HEK293 (cell line): ENCODE data around the gene KCP.

ENCODE experiments used
- CTCF ChIA-PET: fragments of 350-600 bp; formaldehyde crosslinking; extraction: SDS; loops from one replicate; lab custom pipeline; 2021; ENCODE audit warnings: antibody characterized with exemption; lab: Yijun Ruan, JAX
- POLR2A ChIA-PET: fragments of 300-600 bp; formaldehyde crosslinking; extraction: SDS; loops from one replicate; lab custom pipeline; 2020; ENCODE audit warnings: antibody characterized with exemption, inconsistent platforms; lab: Yijun Ruan, JAX
- H3K27ac ChIP-seq: fragments of 200-500 bp; sonication (Bioruptor generic); 2 replicates; pipeline ENCODE4 v1.5.1; 2014; ENCODE audit warnings: low read depth, low read length, control low read depth, inconsistent platforms; ENCODE audit errors: extremely low read depth
- H3K36me3 ChIP-seq, 2 experiments: fragments of 200-500 bp in 1 of 2; sonication (Bioruptor generic) in 1 of 2; 1 replicate in 1 of 2; 2 replicates in 1 of 2; pipeline ENCODE4 v1.5.1; 2014 to 2017; ENCODE audit warnings: inconsistent platforms in 2 of 2, low read length in 2 of 2; ENCODE audit not compliant: control insufficient read depth in 2 of 2, insufficient read depth in 1 of 2
- H3K4me1 ChIP-seq: fragments of 200-500 bp; sonication (Bioruptor generic); 2 replicates; pipeline ENCODE4 v1.5.1; 2014; ENCODE audit warnings: mild to moderate bottlenecking, low read length, inconsistent platforms; ENCODE audit not compliant: control insufficient read depth, insufficient read depth
- H3K4me3 ChIP-seq: 2 replicates; pipeline ENCODE4 v1.5.1; 2011; ENCODE audit warnings: low read depth, mild to moderate bottlenecking, control low read depth, low read length, moderate library complexity
- H3K9me3 ChIP-seq: fragments of 200-500 bp; sonication (Bioruptor generic); 2 replicates; pipeline ENCODE4 v1.5.1; 2014; ENCODE audit warnings: low read depth, low read length, inconsistent platforms; ENCODE audit not compliant: control insufficient read depth, insufficient read depth
- BCL6B ChIP-seq: fragments of 450-650 bp; formaldehyde crosslinking; IDR thresholded peaks from 2 replicates; pipeline ENCODE4 v1.5.1; 2017; ENCODE audit warnings: missing biosample characterization, missing genetic modification characterization
- PRDM10 ChIP-seq: fragments of 450-650 bp; formaldehyde crosslinking; IDR thresholded peaks from 2 replicates; pipeline ENCODE4 v1.5.1; 2016; ENCODE audit warnings: missing biosample characterization, missing genetic modification characterization
- ZBTB11 ChIP-seq: fragments of 450-650 bp; formaldehyde crosslinking; conservative IDR thresholded peaks from 2 replicates; pipeline ENCODE4 v1.5.1; 2016; ENCODE audit warnings: low read depth, missing biosample characterization, missing genetic modification characterization
- ZBTB20 ChIP-seq: fragments of 450-650 bp; formaldehyde crosslinking; IDR thresholded peaks from 2 replicates; pipeline ENCODE4 v1.5.1; 2016; ENCODE audit warnings: missing biosample characterization, missing genetic modification characterization
- ZIC2 ChIP-seq: fragments of 450-650 bp; formaldehyde crosslinking; IDR thresholded peaks from 2 replicates; pipeline ENCODE4 v1.5.1; 2016; ENCODE audit warnings: missing biosample characterization, missing genetic modification characterization
- ZNF146 ChIP-seq: fragments of 450-650 bp; formaldehyde crosslinking; IDR thresholded peaks from 2 replicates; pipeline ENCODE4 v1.5.1; 2016; ENCODE audit warnings: missing biosample characterization, missing genetic modification characterization
- ZNF184 ChIP-seq: fragments of 450-650 bp; IDR thresholded peaks from 2 replicates; pipeline ENCODE4 v1.5.1; 2018; ENCODE audit warnings: missing biosample characterization, mild to moderate bottlenecking, missing genetic modification characterization
- ZNF292 ChIP-seq: fragments of 450-650 bp; formaldehyde crosslinking; IDR thresholded peaks from 2 replicates; pipeline ENCODE4 v1.5.1; 2016; ENCODE audit warnings: low read depth, missing biosample characterization, missing genetic modification characterization, borderline replicate concordance
- ZNF335 ChIP-seq: fragments of 450-650 bp; formaldehyde crosslinking; conservative IDR thresholded peaks from 2 replicates; pipeline ENCODE4 v1.5.1; 2016; ENCODE audit warnings: missing biosample characterization, missing genetic modification characterization
- ZNF37A ChIP-seq: fragments of 450-650 bp; IDR thresholded peaks from 2 replicates; pipeline ENCODE4 v1.5.1; 2018; ENCODE audit warnings: missing biosample characterization, missing genetic modification characterization
- ZNF433 ChIP-seq: fragments of 450-650 bp; formaldehyde crosslinking; IDR thresholded peaks from 2 replicates; pipeline ENCODE4 v1.5.1; 2016; ENCODE audit warnings: missing biosample characterization, missing genetic modification characterization, low read depth
- ZNF529 ChIP-seq: fragments of 450-650 bp; formaldehyde crosslinking; IDR thresholded peaks from 2 replicates; pipeline ENCODE4 v1.5.1; 2017; ENCODE audit warnings: missing genetic modification characterization, missing biosample characterization; ENCODE audit not compliant: insufficient replicate concordance
- ZNF530 ChIP-seq: fragments of 450-650 bp; formaldehyde crosslinking; IDR thresholded peaks from 2 replicates; pipeline ENCODE4 v1.5.1; 2016; ENCODE audit warnings: low read depth, missing biosample characterization, missing genetic modification characterization
- ZNF585B ChIP-seq: fragments of 450-650 bp; formaldehyde crosslinking; IDR thresholded peaks from 2 replicates; pipeline ENCODE4 v1.5.1; 2016; ENCODE audit warnings: missing biosample characterization, missing genetic modification characterization
- ZNF626 ChIP-seq: fragments of 450-650 bp; sonication (Bioruptor Pico); formaldehyde crosslinking; IDR thresholded peaks from 2 replicates; pipeline ENCODE4 v1.5.1; 2018; ENCODE audit warnings: missing biosample characterization, missing genetic modification characterization, inconsistent platforms
- ZNF692 ChIP-seq: fragments of 450-650 bp; formaldehyde crosslinking; IDR thresholded peaks from 2 replicates; pipeline ENCODE4 v1.5.1; 2016; ENCODE audit warnings: missing biosample characterization, missing genetic modification characterization
- ZSCAN18 ChIP-seq: fragments of 450-650 bp; formaldehyde crosslinking; IDR thresholded peaks from 2 replicates; pipeline ENCODE4 v1.5.1; 2016; ENCODE audit warnings: missing biosample characterization, missing genetic modification characterization
- ZSCAN23 ChIP-seq: fragments of 450-650 bp; formaldehyde crosslinking; IDR thresholded peaks from 2 replicates; pipeline ENCODE4 v1.5.1; 2016; ENCODE audit warnings: missing biosample characterization, missing genetic modification characterization

Gene KCP

GRCh38 chr7:128959296-128959695 is 48.8 kb upstream of the KCP start (continued):
- TF ChIP-seq ZNF433 (tag by site-specific recombination) (no peak), ZSCAN18 (no peak), ZNF292 (tag by site-specific recombination) (no peak), ZNF37A (tag by site-specific recombination) (no peak), ZBTB11 (tag by site-specific recombination) (no peak), ZNF184 (no peak), ZNF530 (tag by site-specific recombination) (no peak), ZNF626 (tag by site-specific recombination) (no peak), ZBTB20 (tag by site-specific recombination) (no peak), ZNF692 (tag by site-specific recombination) (no peak)
- TF ChIP-seq, all 188 proteins: peak for 0

GRCh38 chr7:128955981-128956380 is 45.5 kb upstream of the KCP start:
- Histone ChIP-seq H3K4me1 (no peaks in the 10 kb centered on the region), H3K36me3 (peaks cover 4 to 72% of the 10 kb centered on the region in 2 experiments), H3K9me3 (no peaks in the 10 kb centered on the region), H3K4me3 (no peak overlapping the region), H3K27ac (no peak overlapping the region)
- TF ChIP-seq ZNF529 = no peak
- no peak for TF ChIP-seq ZNF146
- no peak for TF ChIP-seq ZIC2 (tag by site-specific recombination)
- no peak for TF ChIP-seq BCL6B
- ChIA-PET POLR2A (no interaction called here), CTCF (interaction anchor here (0.7 kb wide), 1 partner anchor 208 kb away, joined by 3 read pairs; no protein-coding TSS in a partner anchor)

GRCh38 chr7:128954830-128955802 is 44.6 kb upstream of the KCP start:
- Histone ChIP-seq H3K36me3 (peaks cover 4 to 70% of the 10 kb centered on the region in 2 experiments), H3K9me3 (no peaks in the 10 kb centered on the region), H3K4me1 (no peaks in the 10 kb centered on the region), H3K4me3 (no peak overlapping the region), H3K27ac (no peak overlapping the region)
- ChIA-PET CTCF (interaction anchor here (0.7 kb wide), 1 partner anchor 209 kb away, joined by 3 read pairs; no protein-coding TSS in a partner anchor), POLR2A (no interaction called here)
- TF ChIP-seq PRDM10 (tag by site-specific recombination) = no peak
- TF ChIP-seq ZNF585B (tag by site-specific recombination) = 0 out of 2 replicates have a peak, but pooled peaks have one; percentile 14
- no peak for TF ChIP-seq ZNF335 (tag by site-specific recombination)
- TF ChIP-seq ZSCAN23 (tag by site-specific recombination) = no peak
